Chondrocyte (in vitro differentiated cells): Measurements from ENCODE around the gene OR2A1. TPM values are rescaled to one million over a fixed set of nuclear protein-coding genes. Genes with fewer than 3 reads are reported as not detected.
"Not testable (repeated sequence)": the region's sequence is repeated elsewhere in the genome, so short reads cannot be mapped to it uniquely, and the experiment has no call there.

ENCODE experiments used
- DNase-seq: peaks from one replicate; pipeline ENCODE4 v3.0.0; 2021; ENCODE audit warnings: mixed read lengths, low spot score
- H3K27ac Mint-ChIP-seq: one replicate; pipeline ENCODE4 v1.8.0; 2021; ENCODE audit warnings: mild to moderate bottlenecking, moderate library complexity, mixed read lengths; ENCODE audit not compliant: unreplicated experiment
- H3K27me3 Mint-ChIP-seq: 2 replicates; pipeline ENCODE4 v1.8.0; 2021; ENCODE audit warnings: low read depth, mixed read lengths
- H3K36me3 Mint-ChIP-seq: 2 replicates; pipeline ENCODE4 v1.8.0; 2021; ENCODE audit warnings: low read depth, mixed read lengths
- H3K4me1 Mint-ChIP-seq: 2 replicates; pipeline ENCODE4 v1.8.0; 2021; ENCODE audit warnings: low read depth, mild to moderate bottlenecking, mixed read lengths
- H3K4me3 Mint-ChIP-seq: one replicate; pipeline ENCODE4 v1.8.0; 2021; ENCODE audit warnings: mild to moderate bottlenecking, moderate library complexity, mixed read lengths; ENCODE audit not compliant: unreplicated experiment
- H3K9me3 Mint-ChIP-seq: 2 replicates; pipeline ENCODE4 v1.8.0; 2021; ENCODE audit warnings: low read depth, mixed read lengths
- CTCF ChIP-seq: fragments of 200-600 bp; sonication (generic); IDR thresholded peaks from 2 replicates; pipeline ENCODE4 v1.5.0; 2021; ENCODE audit warnings: antibody characterized with exemption, mild to moderate bottlenecking, moderate library complexity
- total RNA-seq: library from RNA; stranded (reverse); gene quantifications from 3 replicates; pipeline ENCODE4 v1.2.1, GENCODE V29; 2021

Gene OR2A1
- total RNA-seq, 1 donor from 2014 or later = not detected

GRCh38 chr7:144331221-144331995 is 19.2 kb downstream of the OR2A1 start:
- not testable (repeated sequence) for H3K4me3 Mint-ChIP-seq, H3K27ac Mint-ChIP-seq, H3K36me3 Mint-ChIP-seq, H3K4me1 Mint-ChIP-seq, H3K27me3 Mint-ChIP-seq, H3K9me3 Mint-ChIP-seq, DNase-seq
- TF ChIP-seq CTCF = peak; percentile 43

GRCh38 chr7:144331996-144332288 is 19.7 kb downstream of the OR2A1 start:
- not testable (repeated sequence) for H3K4me1 Mint-ChIP-seq, H3K36me3 Mint-ChIP-seq, H3K9me3 Mint-ChIP-seq, H3K4me3 Mint-ChIP-seq, H3K27ac Mint-ChIP-seq, H3K27me3 Mint-ChIP-seq, DNase-seq

- not testable (repeated sequence) for H3K4me1 Mint-ChIP-seq, DNase-seq, H3K27me3 Mint-ChIP-seq, H3K4me3 Mint-ChIP-seq, H3K9me3 Mint-ChIP-seq, H3K36me3 Mint-ChIP-seq, H3K27ac Mint-ChIP-seq
These were observed 36.4 kb downstream of the OR2A1 start for GRCh38 chr7:144348625-144349024.

- H3K36me3 Mint-ChIP-seq, H3K4me3 Mint-ChIP-seq, H3K27ac Mint-ChIP-seq, H3K9me3 Mint-ChIP-seq, H3K4me1 Mint-ChIP-seq, DNase-seq, H3K27me3 Mint-ChIP-seq: not testable (repeated sequence)
These were observed 39.4 kb downstream of the OR2A1 start for GRCh38 chr7:144351667-144352066.

- not testable (repeated sequence) for H3K36me3 Mint-ChIP-seq, H3K27me3 Mint-ChIP-seq, DNase-seq, H3K4me1 Mint-ChIP-seq, H3K9me3 Mint-ChIP-seq
- Mint-ChIP-seq H3K4me3 (peak within 1 kb of the TSS; percentile 70), H3K27ac (peak within 1 kb of the TSS; percentile 54)
These were observed 43.1 kb downstream of the OR2A1 start, which contains the start of gene ARHGEF5 for GRCh38 chr7:144355176-144355822. Gene ARHGEF5, plus strand, starts transcription at chr7:144355402. Its CDS starts 7,268 bp downstream, at chr7:144362670.

- not testable (repeated sequence) for H3K4me1 Mint-ChIP-seq, H3K27ac Mint-ChIP-seq, H3K9me3 Mint-ChIP-seq, H3K4me3 Mint-ChIP-seq, H3K36me3 Mint-ChIP-seq, H3K27me3 Mint-ChIP-seq, DNase-seq
These were observed 44.0 kb downstream of the OR2A1 start for GRCh38 chr7:144356185-144356584.

GRCh38 chr7:144356860-144357259 is 44.6 kb downstream of the OR2A1 start:
- not testable (repeated sequence) for H3K4me1 Mint-ChIP-seq, H3K36me3 Mint-ChIP-seq, H3K27ac Mint-ChIP-seq, H3K9me3 Mint-ChIP-seq, DNase-seq, H3K4me3 Mint-ChIP-seq, H3K27me3 Mint-ChIP-seq

- not testable (repeated sequence) for H3K9me3 Mint-ChIP-seq, DNase-seq, H3K4me1 Mint-ChIP-seq, H3K36me3 Mint-ChIP-seq, H3K27me3 Mint-ChIP-seq, H3K27ac Mint-ChIP-seq, H3K4me3 Mint-ChIP-seq
These were observed 49.8 kb downstream of the OR2A1 start for GRCh38 chr7:144362061-144362460.

- not testable (repeated sequence) for DNase-seq, H3K4me1 Mint-ChIP-seq, H3K9me3 Mint-ChIP-seq, H3K36me3 Mint-ChIP-seq, H3K27me3 Mint-ChIP-seq, H3K27ac Mint-ChIP-seq, H3K4me3 Mint-ChIP-seq
These were observed 53.3 kb downstream of the OR2A1 start for GRCh38 chr7:144365523-144365922.

GRCh38 chr7:144367250-144367649 is 55.0 kb downstream of the OR2A1 start:
- H3K4me1 Mint-ChIP-seq, H3K36me3 Mint-ChIP-seq, H3K4me3 Mint-ChIP-seq: not testable (repeated sequence)

GRCh38 chr7:144369221-144369620 is 57.0 kb downstream of the OR2A1 start:
- DNase-seq, H3K4me1 Mint-ChIP-seq, H3K9me3 Mint-ChIP-seq, H3K4me3 Mint-ChIP-seq, H3K36me3 Mint-ChIP-seq, H3K27me3 Mint-ChIP-seq, H3K27ac Mint-ChIP-seq: not testable (repeated sequence)

More at GRCh38 chr7:144367250-144367649, 55.0 kb downstream of the OR2A1 start:
- not testable (repeated sequence) for H3K27ac Mint-ChIP-seq, DNase-seq, H3K9me3 Mint-ChIP-seq, H3K27me3 Mint-ChIP-seq
